Right ventricle myocardium superior (tissue), 1 donor: ENCODE results near the gene CSNK2A1. TPM values are rescaled to one million over a fixed set of nuclear protein-coding genes. Genes with fewer than 3 reads are reported as not detected.
"Not testable (repeated sequence)": the region's sequence is repeated elsewhere in the genome, so short reads cannot be mapped to it uniquely, and the experiment has no call there.

Source experiments
- ATAC-seq: fragments of 200-7000 bp; cut with Tn5 transposase; one replicate; pipeline ENCODE4 v1.9.1; 2020; ENCODE audit warnings: mild to moderate bottlenecking; ENCODE audit not compliant: poor library complexity
- DNase-seq: peaks from one replicate; pipeline ENCODE4 v3.0.0-alpha.2; 2020
- intact Hi-C: fragments of 100-400 bp; cut with DNase I; formaldehyde crosslinking; loops from one replicate; pipeline ENCODE4 v1.11.2; 2022
- total RNA-seq: library from RNA; stranded (reverse); fragmentation: NEBNext Ultra II Directional; extraction: Animal tissue kit (Norgen Biotek cat#: 25700); gene quantifications from one replicate; pipeline ENCODE4 v1.2.1, GENCODE V29; 2021
- donor health status: DM: no; HTN: yes; CAD: no; lungs with severe emphysema.

The CSNK2A1 gene
- total RNA-seq, 1 donor from 2014 or later = 103 TPM

DNA sequence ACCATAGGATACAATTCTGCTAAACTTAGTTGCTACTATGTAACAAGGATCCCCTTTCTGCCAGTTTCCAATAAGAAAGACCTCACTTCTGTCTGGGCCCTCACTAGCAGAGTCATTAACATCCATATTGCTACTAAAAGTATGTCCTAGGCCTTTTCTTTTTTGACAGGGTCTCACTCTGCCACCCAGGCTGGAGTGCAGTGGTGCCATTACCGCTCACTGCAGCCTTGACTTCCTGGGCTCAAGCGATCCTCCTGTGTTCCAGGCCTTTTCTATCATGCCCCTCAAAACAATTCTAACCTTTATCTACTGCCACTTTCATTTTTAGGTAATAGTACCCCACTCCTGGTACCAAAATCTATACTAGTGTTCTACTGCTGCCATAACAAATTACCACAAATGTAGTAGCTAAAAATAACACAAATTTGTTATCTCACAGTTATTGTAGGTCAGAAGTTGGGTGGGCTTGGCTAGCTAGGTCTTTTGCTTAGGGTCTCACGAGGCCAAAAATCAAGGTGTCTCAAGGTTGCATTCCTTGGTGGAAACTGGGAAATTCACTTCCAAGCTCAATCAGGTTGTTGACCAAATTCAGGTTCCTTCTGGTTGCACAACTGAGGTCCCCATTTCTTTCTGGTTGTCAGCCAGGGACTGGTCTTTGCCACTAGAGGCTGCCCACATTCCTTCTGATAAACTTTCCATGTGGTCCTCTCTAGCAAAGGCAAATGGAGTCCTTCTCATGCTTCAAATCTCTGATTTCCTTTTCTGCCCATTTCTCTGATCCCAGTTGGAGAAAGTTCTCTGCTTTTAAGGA, 3.0 kb downstream of the CSNK2A1 start:
- intact Hi-C loops = no loop called here
- no peak for DNase-seq
- ATAC-seq = no peak

DNA sequence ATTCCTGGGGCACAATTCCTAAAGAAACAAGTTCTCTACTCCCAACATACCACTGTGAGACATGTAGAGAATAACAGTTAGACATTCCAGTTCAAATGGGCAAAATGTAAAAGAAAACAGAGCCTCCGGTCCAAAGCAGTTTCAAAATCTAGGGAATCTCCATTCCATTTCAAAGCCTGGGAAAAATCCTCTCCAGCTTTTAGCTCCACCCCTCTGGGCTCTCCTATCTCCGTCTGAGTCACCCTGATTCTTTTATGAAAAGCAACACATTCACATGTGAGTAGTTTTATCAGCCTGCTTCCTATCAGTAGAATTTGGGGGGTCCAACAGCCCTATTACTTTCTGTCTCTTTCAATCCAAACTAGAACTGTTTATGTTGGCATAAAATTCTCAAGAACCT, 3.7 kb downstream of the CSNK2A1 start:
- ATAC-seq (no peak), DNase-seq (no peak)
- intact Hi-C loops = no loop called here

DNA sequence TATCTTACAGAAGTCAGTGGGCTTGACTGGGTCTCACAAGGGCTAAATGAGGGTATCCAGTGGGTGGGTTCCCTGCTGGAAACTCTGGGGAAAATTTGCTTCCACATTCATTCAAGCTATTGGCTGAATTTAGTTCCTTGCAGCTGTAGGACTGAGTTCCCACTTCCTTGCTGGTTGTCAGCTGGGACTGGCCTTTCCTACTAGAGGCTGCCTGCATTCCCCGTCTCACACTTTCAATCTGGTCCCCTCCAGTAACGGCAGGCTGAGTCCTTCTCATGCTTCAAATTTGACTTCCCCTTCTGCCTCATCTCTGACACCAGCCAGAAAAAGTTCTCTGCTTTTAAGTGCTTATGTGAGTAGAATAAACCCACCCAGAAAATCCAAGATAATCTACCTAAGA, 4.4 kb downstream of the CSNK2A1 start:
- no peak for DNase-seq
- intact Hi-C loops = no loop called here
- no peak for ATAC-seq

DNA sequence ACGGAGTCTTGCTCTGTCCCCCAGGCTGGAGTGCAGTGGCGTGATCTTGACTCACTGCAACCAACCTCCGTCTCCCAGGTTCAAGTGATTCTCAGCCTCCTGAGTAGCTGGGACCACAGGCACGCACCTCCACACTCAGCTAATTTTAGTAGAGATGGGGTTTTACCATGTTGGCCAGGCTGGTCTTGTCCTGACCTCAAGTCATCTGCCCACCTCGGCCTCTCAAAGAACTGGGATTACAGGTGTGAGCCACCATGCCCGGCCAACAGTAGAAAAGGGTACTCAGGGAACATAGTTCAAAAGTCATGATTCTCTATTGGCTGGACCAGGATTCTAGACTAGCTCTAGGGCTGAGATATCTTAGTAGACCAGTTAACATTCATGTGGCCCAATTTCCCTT, 5.6 kb downstream of the CSNK2A1 start:
- ATAC-seq = no peak
- no peak for DNase-seq
- intact Hi-C loops = no loop called here

DNA sequence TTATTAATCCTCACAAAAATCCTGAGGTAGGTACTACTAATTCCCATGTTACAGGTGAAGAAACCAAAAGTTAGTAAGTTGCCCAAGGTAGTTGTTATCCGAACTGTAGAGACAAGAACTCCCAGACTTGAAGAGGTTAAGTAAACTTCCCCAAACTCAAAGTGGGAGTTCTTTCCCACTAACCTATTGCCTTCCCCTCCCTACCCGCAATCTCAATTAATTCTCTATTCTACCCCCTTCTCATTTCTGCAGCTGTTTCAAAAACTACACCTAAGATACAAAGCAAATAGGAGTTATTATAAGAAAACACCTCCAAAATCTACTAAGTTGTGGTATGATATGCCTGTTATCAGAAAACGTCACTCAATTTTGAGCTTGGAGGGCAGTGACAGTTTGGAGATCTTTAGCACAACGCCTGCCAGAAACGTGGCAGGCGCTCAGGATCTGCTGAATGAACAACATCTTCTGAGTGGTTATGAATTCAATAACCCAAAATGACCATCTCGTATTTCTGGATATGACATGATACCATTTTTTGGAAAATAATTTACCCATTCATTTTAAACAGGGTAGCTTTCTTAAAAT, 7.1 kb downstream of the CSNK2A1 start:
- DNase-seq = no peak
- intact Hi-C loops = no loop called here
- no peak for ATAC-seq

DNA sequence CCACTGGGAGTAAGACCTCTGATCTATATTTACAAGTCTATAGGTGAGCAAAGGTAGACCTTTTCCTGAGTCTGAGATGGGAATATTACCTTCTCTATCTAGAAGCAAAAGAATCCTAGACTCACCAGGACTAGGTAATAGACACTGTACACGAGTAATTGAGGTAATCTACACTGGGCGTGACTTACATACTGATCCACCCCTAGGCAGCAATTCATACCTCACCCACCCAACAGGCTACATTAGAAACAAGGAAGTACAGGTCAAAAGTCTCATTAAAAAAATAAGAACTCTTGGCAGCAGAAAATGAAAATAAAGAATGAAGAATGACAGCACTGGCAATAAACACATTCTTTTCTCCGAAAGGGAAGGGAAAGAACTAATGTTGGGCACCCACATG, 7.6 kb downstream of the CSNK2A1 start:
- intact Hi-C loops = no loop called here
- peak; percentile 36 for ATAC-seq
- DNase-seq = no peak

DNA sequence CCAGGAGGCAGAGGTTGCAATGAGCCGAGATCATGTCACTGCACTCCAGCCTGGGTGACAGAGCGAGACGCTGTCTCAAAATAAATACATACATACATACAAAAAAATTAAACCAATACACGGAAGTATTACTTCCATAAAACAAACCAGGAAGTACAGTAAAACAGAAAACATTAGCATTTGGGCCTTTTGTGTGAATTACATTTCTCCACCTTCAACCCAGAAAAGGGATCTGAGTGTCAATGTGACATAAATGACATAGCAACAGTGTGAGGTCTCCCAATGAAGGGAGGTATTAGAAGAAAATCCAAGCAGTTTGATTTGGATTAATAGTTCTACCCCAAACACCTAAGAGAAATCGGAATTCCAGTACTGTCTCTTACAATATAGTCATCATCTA, 10.1 kb downstream of the CSNK2A1 start:
- intact Hi-C loops = no loop called here
- DNase-seq (no peak), ATAC-seq (no peak)

DNA sequence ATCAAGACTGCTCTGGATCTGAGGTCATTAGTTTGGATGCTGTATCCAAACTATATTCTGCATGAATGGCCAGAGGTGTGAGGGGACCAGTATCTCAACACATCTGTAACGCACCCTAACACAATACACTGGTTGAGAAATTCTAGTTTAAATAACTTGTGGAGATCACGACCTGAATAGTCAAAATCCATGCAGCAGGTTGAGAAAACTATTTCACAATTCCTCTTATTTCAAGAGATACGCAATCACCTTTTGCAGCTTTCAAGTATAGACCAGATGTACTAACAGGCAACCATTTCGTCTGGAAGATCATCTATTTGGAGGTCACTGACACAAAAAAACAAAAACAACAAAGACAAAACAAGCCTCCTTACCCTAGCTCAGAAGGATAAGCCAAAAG, 11.1 kb downstream of the CSNK2A1 start:
- ATAC-seq = no peak
- intact Hi-C loops = no loop called here

DNA sequence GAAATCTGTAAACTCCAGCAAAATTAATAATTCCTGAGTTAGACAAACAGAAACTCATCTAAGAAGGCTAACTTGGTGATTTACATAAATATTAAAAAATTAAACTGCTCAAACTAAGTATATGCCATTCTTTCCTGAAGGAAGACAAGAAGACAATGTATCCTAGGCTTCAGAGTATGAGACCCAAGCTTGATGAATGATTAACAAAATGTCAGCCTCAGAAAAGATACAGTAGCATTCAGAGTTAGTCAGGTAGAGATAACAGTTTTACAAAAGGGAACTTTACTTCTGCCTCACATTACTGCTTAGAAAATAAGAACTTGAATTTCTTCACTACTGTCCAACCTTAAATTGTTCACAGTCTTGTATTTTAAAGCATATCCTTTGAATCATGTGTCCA, 12.0 kb downstream of the CSNK2A1 start:
- DNase-seq (no peak), ATAC-seq (no peak)
- intact Hi-C loops = no loop called here

More for the DNA sequence above, 11.1 kb downstream of the CSNK2A1 start:
- DNase-seq = no peak

DNA sequence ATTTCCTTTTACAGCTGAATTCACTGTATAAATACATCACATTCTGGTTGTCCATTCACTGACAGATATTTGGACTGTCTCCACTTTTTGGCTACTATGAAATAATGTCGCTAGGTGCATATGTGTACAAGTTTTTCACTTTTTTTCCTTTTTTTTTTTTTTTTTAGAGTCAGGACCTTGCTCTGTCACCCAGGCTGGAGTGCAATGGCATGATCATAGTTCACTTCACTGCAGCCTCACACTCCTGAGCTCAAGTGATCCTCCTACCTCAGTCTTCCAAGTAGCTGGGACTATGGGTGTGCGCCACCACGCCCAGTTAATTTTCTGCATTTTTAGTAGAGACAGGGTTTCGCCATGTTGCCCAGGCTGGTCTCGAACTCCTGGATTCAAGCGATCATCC, 13.3 kb downstream of the CSNK2A1 start:
- DNase-seq (no peak), ATAC-seq (no peak)
- intact Hi-C loops = no loop called here

DNA sequence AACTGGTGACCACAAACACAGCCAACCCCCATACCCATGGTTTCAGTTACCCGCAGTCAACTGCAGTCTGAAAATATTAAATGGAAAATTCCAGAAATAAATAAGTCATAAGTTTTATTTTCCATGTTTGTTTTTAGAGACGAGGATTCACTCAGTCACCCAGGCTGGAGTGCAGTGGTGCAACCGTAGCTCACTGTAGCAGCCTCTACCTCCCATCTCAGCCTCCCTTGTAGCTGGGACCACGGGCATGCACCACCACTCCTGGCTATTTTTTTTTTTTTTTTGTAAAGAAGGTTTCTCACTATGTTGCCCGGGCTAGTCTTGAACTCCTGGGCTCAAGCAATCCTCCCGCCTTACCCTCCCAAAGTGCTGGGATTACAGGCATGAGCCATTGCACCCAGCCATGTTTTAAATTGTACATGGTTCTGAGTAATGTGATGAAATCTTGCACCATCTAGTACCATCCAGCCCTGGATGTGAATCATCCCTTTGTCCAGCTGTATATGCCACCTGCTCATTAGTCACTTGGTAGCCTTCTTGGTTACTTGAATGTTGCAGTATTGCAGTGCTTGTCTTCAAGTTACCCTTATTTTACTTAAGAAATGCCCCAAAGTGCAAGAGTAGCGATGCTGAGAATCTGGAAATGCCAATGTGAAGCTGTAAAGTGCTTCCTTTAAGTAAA, 14.5 kb downstream of the CSNK2A1 start:
- ATAC-seq = no peak
- intact Hi-C loops = no loop called here
- DNase-seq = no peak

DNA sequence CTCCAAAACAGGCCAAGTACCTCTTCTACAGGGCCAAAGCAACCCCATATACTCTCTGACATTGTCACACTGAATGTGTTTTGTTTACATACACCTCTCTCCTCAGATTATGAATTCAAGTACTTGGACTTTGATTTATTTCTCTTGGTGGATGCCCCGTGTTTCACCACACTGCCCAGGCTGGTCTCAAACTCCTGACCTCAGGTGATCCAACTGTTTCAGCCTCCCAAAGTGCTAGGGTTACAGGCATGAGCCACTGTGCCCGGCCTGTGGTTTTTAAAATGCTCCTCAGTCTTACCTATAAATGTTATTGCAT, 16.1 kb downstream of the CSNK2A1 start:
- ATAC-seq (no peak), DNase-seq (no peak)
- intact Hi-C loops = no loop called here

DNA sequence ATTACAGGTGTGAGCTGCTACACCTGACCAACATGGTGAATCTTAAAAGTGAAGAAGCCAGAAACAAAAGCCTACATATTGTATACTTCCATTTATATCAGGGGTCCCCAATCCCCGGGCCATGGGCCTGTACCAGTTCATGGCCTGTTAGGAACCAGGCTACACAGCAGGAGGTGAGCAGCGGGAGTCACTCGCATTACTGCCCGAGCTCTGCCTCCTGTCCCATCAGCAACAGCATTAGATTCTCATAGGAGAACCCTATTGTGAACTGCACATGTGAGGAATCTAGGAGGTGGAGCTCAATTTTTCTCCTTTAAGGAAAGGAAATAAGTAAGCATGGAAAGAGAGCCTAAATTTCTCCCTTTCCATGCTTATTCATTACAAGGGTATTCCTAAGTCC, 21.7 kb downstream of the CSNK2A1 start:
- intact Hi-C loops = no loop called here
- no peak for ATAC-seq
- no peak for DNase-seq

DNA sequence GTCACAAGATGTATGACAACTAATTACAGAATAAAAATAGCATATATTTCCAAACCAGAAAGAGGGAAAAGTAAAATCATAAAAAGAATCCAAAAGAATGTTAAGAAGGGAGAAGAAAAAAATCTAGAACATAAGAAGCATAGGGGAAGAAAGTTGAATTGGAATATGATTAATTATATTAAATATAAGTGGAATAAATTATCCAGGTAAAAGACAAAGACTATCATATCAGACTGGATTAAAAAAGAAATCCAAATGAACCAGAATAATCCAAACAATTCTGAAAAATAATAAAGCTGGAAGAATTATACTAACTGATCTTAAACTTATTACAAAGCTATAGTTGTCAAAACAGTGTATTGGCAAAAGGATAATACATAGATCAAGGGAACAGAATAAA, 23.6 kb downstream of the CSNK2A1 start:
- ATAC-seq (no peak), DNase-seq (no peak)
- intact Hi-C loops = no loop called here

DNA sequence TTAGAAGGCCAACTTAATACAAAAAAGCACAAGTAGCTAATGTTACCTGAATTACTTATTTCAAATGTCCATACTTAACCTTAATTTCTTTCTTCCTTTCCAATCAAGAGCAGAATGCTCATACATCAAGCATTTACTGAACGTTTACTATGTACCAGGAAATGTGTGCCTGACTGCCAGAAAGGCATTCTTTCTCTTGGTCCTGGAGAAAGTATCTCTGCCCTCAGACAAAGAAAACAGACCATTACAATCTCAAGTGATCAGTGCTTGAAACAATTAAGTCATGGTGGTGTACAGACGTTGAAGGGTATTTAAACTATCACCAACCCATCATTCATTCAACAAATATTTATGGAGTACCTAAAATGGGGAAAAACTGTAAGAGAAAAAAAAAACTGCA, 26.4 kb downstream of the CSNK2A1 start:
- ATAC-seq (no peak), DNase-seq (no peak)
- intact Hi-C loops = no loop called here

DNA sequence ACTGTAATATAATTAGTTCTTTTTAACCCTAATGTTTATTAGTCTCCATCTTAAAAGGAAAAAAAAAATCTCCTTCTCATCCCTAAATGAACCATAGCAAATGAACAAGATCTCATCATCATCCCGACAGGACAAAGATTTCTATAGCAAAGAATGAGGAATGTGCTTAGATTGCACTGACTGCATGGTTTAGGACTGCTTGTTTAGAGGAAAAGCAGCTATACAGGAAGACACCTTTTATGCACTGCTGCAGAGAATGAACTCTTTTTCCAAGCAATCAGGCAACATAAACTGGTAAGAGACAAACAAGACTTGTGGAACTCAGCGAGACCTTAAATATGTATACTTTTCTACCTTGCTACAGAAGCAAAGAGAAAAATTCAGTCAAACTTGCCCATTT, 26.8 kb downstream of the CSNK2A1 start:
- ATAC-seq (no peak), DNase-seq (no peak)
- intact Hi-C loops = no loop called here

DNA sequence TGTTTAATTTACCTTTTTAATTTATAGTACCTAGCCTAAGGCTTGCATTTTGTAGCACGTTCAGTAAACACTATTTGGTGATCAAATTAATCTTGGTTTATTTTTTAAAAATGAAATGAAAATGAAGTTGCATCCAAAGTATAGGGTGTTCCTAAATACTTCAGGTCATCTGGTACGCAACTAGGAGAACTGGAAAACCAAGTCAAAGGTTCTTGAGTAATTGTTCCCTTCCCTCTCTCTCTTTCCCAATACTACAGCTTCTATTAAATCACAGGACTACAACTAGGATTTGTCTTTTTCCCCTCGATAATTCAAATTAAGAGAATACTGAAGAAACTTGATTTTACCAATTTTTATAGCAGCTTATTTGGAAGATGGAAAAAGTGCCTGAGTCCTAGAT, 27.9 kb downstream of the CSNK2A1 start:
- DNase-seq = no peak
- ATAC-seq = no peak
- intact Hi-C loops = no loop called here

DNA sequence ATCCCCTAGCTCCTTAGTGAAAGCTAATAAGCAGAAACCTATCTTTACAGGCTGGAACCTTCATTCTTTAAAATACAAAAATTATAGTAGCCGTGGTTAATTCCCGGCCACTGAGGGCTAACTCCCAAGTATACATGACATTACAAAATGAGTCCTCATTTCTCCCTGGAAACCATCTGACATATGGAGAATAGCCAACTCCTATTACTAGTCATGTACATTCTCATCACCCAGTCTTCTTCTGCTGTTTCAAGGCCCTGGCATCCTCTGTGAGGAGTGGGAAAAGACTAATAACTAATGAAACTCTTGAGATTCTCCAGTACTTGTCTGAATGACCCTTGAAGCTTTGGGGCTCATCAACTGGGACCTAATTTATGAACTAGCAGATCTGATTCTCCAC, 30.2 kb downstream of the CSNK2A1 start:
- no peak for DNase-seq
- intact Hi-C loops = no loop called here
- no peak for ATAC-seq

DNA sequence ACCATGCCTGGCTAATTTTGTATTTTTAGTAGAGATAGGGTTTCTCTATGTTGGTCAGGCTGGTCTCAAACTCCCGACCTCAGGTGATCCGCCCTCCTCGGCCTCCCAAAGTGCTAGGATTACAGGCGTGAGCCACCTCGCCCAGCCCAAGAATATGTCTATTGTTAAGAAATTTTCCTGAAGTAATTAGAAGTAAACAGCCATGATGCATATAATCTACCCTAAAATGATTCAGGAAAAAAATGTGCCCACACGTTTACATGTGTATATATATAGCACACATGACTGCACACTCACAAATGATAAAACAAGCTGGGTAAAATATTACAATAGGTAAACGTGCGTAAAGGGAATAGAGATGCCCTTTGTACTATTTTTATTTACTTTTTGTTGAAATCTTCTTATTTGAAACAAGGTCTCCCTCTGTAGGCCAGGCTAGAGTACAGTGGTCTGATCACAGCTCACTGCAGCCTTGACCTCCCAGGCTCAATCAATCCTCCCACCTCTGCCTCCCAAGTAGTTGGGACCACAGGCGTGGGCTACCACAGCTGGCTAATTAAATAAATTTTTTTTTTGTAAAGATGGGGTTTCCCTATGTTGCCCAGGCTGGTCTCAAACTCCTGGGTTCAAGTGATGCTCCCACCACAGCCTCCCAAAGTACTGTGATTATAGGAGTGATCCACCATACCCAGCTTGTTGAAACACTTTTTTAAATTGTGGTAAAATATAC, 33.1 kb downstream of the CSNK2A1 start:
- intact Hi-C loops, DNase-seq, ATAC-seq: not testable (repeated sequence)

DNA sequence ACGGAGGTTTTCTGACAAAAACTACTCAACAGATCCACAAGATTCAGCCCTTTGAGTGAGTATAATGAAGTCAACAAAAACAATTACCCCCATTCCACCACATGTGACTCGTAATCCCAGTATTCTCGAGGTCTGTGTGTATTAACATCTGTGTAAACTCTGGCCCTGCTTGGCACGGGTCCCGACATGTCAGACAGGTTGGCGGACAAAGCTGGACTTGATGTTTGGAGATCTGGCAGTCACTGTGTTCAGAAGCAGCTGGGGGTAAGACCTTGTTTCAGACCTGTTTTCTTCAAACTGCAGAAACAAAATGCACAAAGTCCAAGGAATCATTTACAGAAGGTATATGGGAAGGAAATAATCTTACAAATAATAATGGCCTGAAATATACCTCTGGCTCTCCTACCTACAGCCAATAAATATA, 35.2 kb downstream of the CSNK2A1 start:
- peak; percentile 72 for ATAC-seq
- DNase-seq, intact Hi-C loops: not testable (repeated sequence)
